H9 (cell line): Measurements from ENCODE around the gene ACOT7. TPM values are rescaled to one million over a fixed set of nuclear protein-coding genes. Genes with fewer than 3 reads are reported as not detected.

ENCODE experiments used
- DNase-seq: peaks from one replicate; pipeline ENCODE4 v3.0.0-alpha.2; 2017
- H2AFZ ChIP-seq: one replicate; pipeline ENCODE4 v1.6.1; 2013; ENCODE audit warnings: mild to moderate bottlenecking, low read length, control low read depth, moderate library complexity
- H2AK5ac ChIP-seq: 2 replicates; pipeline ENCODE4 v1.6.1; 2013; ENCODE audit warnings: low read length, control low read depth, mixed read lengths; ENCODE audit not compliant: insufficient read length
- H2BK120ac ChIP-seq: one replicate; pipeline ENCODE4 v1.6.1; 2013; ENCODE audit warnings: low read depth, mild to moderate bottlenecking, low read length, control low read depth, inconsistent platforms; ENCODE audit not compliant: poor library complexity, severe bottlenecking
- H2BK12ac ChIP-seq: 2 replicates; pipeline ENCODE4 v1.6.1; 2013; ENCODE audit warnings: low read length, control low read depth, mixed read lengths, low read depth; ENCODE audit not compliant: insufficient read length
- H2BK15ac ChIP-seq: 2 replicates; pipeline ENCODE4 v1.6.1; 2013; ENCODE audit warnings: low read depth, low read length, control low read depth
- H2BK20ac ChIP-seq: one replicate; pipeline ENCODE4 v1.6.1; 2013; ENCODE audit warnings: low read depth, mild to moderate bottlenecking, low read length, control low read depth, inconsistent platforms; ENCODE audit not compliant: poor library complexity, severe bottlenecking
- H2BK5ac ChIP-seq: 2 replicates; pipeline ENCODE4 v1.6.1; 2013; ENCODE audit warnings: low read length, control low read depth, mixed read lengths; ENCODE audit not compliant: insufficient read length
- H3K14ac ChIP-seq: 2 replicates; pipeline ENCODE4 v1.6.1; 2013; ENCODE audit warnings: low read length, control low read depth; ENCODE audit not compliant: insufficient read depth
- H3K18ac ChIP-seq: 2 replicates; pipeline ENCODE4 v1.6.1; 2013; ENCODE audit warnings: low read depth, mild to moderate bottlenecking, mixed read lengths, low read length, control low read depth; ENCODE audit not compliant: insufficient read length
- H3K23ac ChIP-seq: 2 replicates; pipeline ENCODE4 v1.6.1; 2013; ENCODE audit warnings: low read length, control low read depth, mixed read lengths, low read depth; ENCODE audit not compliant: insufficient read length
- H3K23me2 ChIP-seq: 2 replicates; pipeline ENCODE4 v1.6.1; 2013; ENCODE audit warnings: low read depth, mild to moderate bottlenecking, mixed read lengths, low read length, control low read depth; ENCODE audit not compliant: insufficient read length, poor library complexity, severe bottlenecking
- H3K27ac ChIP-seq: 2 replicates; pipeline ENCODE4 v1.5.1; 2013; ENCODE audit warnings: low read length, control low read depth, mixed read lengths, low read depth; ENCODE audit not compliant: insufficient read length
- H3K27me3 ChIP-seq: 2 replicates; pipeline ENCODE4 v1.6.1; 2013; ENCODE audit warnings: low read length, control low read depth, inconsistent platforms; ENCODE audit not compliant: insufficient read depth
- H3K4ac ChIP-seq: 2 replicates; pipeline ENCODE4 v1.6.1; 2013; ENCODE audit warnings: low read depth, mild to moderate bottlenecking, control low read depth, inconsistent platforms, low read length, moderate library complexity
- H3K4me1 ChIP-seq: 2 replicates; pipeline ENCODE4 v1.6.1; 2013; ENCODE audit warnings: low read length, control low read depth, inconsistent platforms; ENCODE audit not compliant: insufficient read depth
- H3K4me2 ChIP-seq: 2 replicates; pipeline ENCODE4 v1.6.1; 2013; ENCODE audit warnings: low read length, control low read depth, mixed read lengths; ENCODE audit not compliant: insufficient read length, insufficient read depth
- H3K56ac ChIP-seq: 2 replicates; pipeline ENCODE4 v1.6.1; 2013; ENCODE audit warnings: low read depth, mild to moderate bottlenecking, mixed read lengths, low read length, control low read depth; ENCODE audit not compliant: insufficient read length
- H3K79me1 ChIP-seq: 2 replicates; pipeline ENCODE4 v1.6.1; 2013; ENCODE audit warnings: low read depth, mild to moderate bottlenecking, moderate library complexity, low read length, control low read depth, inconsistent platforms; ENCODE audit not compliant: insufficient read depth, poor library complexity, severe bottlenecking
- H3K79me2 ChIP-seq: 2 replicates; pipeline ENCODE4 v1.6.1; 2013; ENCODE audit warnings: low read length, control low read depth, inconsistent platforms; ENCODE audit not compliant: insufficient read depth
- H3K9ac ChIP-seq: 2 replicates; pipeline ENCODE4 v1.6.1; 2013; ENCODE audit warnings: low read length, control low read depth, mixed read lengths; ENCODE audit not compliant: insufficient read length; ENCODE audit errors: extremely low read depth
- H3K9me3 ChIP-seq: one replicate; pipeline ENCODE4 v1.6.1; 2013; ENCODE audit warnings: low read depth, low read length, inconsistent platforms; ENCODE audit not compliant: control insufficient read depth
- H3T11ph ChIP-seq: one replicate; pipeline ENCODE4 v1.6.1; 2013; ENCODE audit warnings: mild to moderate bottlenecking, low read length, control low read depth, inconsistent platforms
- H4K20me1 ChIP-seq: one replicate; pipeline ENCODE4 v1.6.1; 2013; ENCODE audit not compliant: control insufficient read depth, insufficient read length, insufficient read depth
- H4K5ac ChIP-seq: 2 replicates; pipeline ENCODE4 v1.6.1; 2013; ENCODE audit warnings: low read depth, mild to moderate bottlenecking, mixed read lengths, low read length, control low read depth; ENCODE audit not compliant: insufficient read length
- H4K8ac ChIP-seq: replicated peaks from 2 replicates; pipeline ENCODE4 v1.6.1; 2013; ENCODE audit warnings: low read length, control low read depth, mixed read lengths, low read depth; ENCODE audit not compliant: insufficient read length
- H4K91ac ChIP-seq: 2 replicates; pipeline ENCODE4 v1.6.1; 2013; ENCODE audit warnings: low read depth, mild to moderate bottlenecking, moderate library complexity, mixed read lengths, low read length, control low read depth; ENCODE audit not compliant: insufficient read length
- H3K27ac Mint-ChIP-seq, 3 experiments: 2 replicates in 2 of 3; 3 replicates in 1 of 3; pipeline ENCODE4 v1.8.0; 2020 to 2021; ENCODE audit warnings: mixed read lengths in 3 of 3, mild to moderate bottlenecking in 1 of 3, moderate library complexity in 1 of 3
- H3K27me3 Mint-ChIP-seq: 2 replicates; pipeline ENCODE4 v1.8.0; 2021; ENCODE audit warnings: low read depth, mild to moderate bottlenecking, moderate library complexity, mixed read lengths
- H3K36me3 Mint-ChIP-seq, 3 experiments: 2 replicates in 2 of 3; 3 replicates in 1 of 3; pipeline ENCODE4 v1.8.0; 2020 to 2021; ENCODE audit warnings: low read depth in 3 of 3, mixed read lengths in 3 of 3; ENCODE audit not compliant: insufficient read depth in 1 of 3
- H3K4me1 Mint-ChIP-seq, 2 experiments: 2 replicates each; pipeline ENCODE4 v1.8.0; 2020; ENCODE audit warnings: mixed read lengths in 2 of 2
- H3K4me3 Mint-ChIP-seq, 2 experiments: 2 replicates in 1 of 2; 3 replicates in 1 of 2; pipeline ENCODE4 v1.8.0; 2020 to 2021; ENCODE audit warnings: mild to moderate bottlenecking in 2 of 2, mixed read lengths in 2 of 2, moderate library complexity in 1 of 2
- H3K9me3 Mint-ChIP-seq, 2 experiments: 2 replicates in 1 of 2; 3 replicates in 1 of 2; pipeline ENCODE4 v1.8.0; 2020; ENCODE audit warnings: mild to moderate bottlenecking in 2 of 2, mixed read lengths in 2 of 2, moderate library complexity in 1 of 2
- CTCF ChIP-seq: fragments of 200-600 bp; sonication (generic); conservative IDR thresholded peaks from 3 replicates; pipeline ENCODE4 v1.8.0; 2021; ENCODE audit warnings: antibody characterized with exemption, mild to moderate bottlenecking
- WGBS: extraction: QIAGEN DNeasy Blood & Tissue Kit; methylation state at CpG from one replicate; pipeline ENCODE4 v1.1.7; 2013; ENCODE audit warnings: missing lambda C conversion rate, low lambda C conversion rate, mixed read lengths; ENCODE audit not compliant: insufficient read length; ENCODE audit errors: extremely low coverage; 5-methylcytosine and 5-hydroxymethylcytosine counted together
- total RNA-seq: library from RNA; stranded (reverse); gene quantifications from 2 replicates; pipeline ENCODE4 v1.2.1, GENCODE V29; 2021

Gene ACOT7
- total RNA-seq, 1 experiment from 2014 or later = 87.4 TPM

- H3K4me1 Mint-ChIP-seq = peaks cover 2 to 6% of the 10 kb centered on the region in 2 experiments; a peak in 2 of 4 replicates
- Histone ChIP-seq H3K14ac (no peak overlapping the region), H3K9me3 (no peaks in the 10 kb centered on the region), H2BK12ac (no peak overlapping the region), H3K9ac (no peak overlapping the region), H3K23me2 (no peaks in the 10 kb centered on the region), H2BK120ac (no peak overlapping the region), H4K91ac (no peak overlapping the region), H4K8ac (no peak overlapping the region), H3K79me2 (no peaks in the 10 kb centered on the region), H2AK5ac (no peak overlapping the region), H3K79me1 (peaks cover 3% of the 10 kb centered on the region), H4K20me1 (no peaks in the 10 kb centered on the region), H2BK5ac (no peak overlapping the region), H3K56ac (no peak overlapping the region), H2BK20ac (no peak overlapping the region), H3K4me1 (no peaks in the 10 kb centered on the region), H3K23ac (no peak overlapping the region), H3T11ph (no peak overlapping the region), H3K18ac (no peak overlapping the region), H2AFZ (no peak overlapping the region), H3K4me2 (no peak overlapping the region), H2BK15ac (no peak overlapping the region), H4K5ac (no peak overlapping the region), H3K27ac (no peak overlapping the region), H3K27me3 (no peaks in the 10 kb centered on the region), H3K4ac (no peak overlapping the region)
- no peak overlapping the region for H3K27ac Mint-ChIP-seq
- TF ChIP-seq CTCF = no peak
- peaks cover 38 to 74% (median 48%) of the 10 kb centered on the region in 3 experiments; a peak in 6 of 7 replicates for H3K36me3 Mint-ChIP-seq
- no peak overlapping the region for H3K4me3 Mint-ChIP-seq
- no peaks in the 10 kb centered on the region for H3K9me3 Mint-ChIP-seq
- H3K27me3 Mint-ChIP-seq = no peaks in the 10 kb centered on the region
- WGBS = no CpG with 5 or more reads among the region's 13 CpGs
- DNase-seq = no peak
Measured at GRCh38 chr1:6223617-6224016, 169.9 kb downstream of the ACOT7 start.
